ENCODE measurements around the gene CEND1. TPM values are rescaled to one million over a fixed set of nuclear protein-coding genes. Genes with fewer than 3 reads are reported as not detected.

The CEND1 gene
- total RNA-seq, 1 donor from 2014 or later: not detected

GRCh38 chr11:791658-792534, 2.0 kb upstream of the CEND1 start:
- Mint-ChIP-seq H3K9me3 (ENCODE audit: unreplicated experiment) (no peaks in the 10 kb centered on the region), H3K27ac (ENCODE audit: unreplicated experiment) (no peak overlapping the region)

GRCh38 chr11:790721-791564, 1.1 kb upstream of the CEND1 start:
- no peak for TF ChIP-seq CTCF (IDR thresholded peaks at IDR 0.05; ENCODE audit: unreplicated experiment)
- DNase-seq (ENCODE audit: low spot score): no peak
- H3K4me1 Mint-ChIP-seq (ENCODE audit: unreplicated experiment): no peaks in the 10 kb centered on the region
- H3K27ac Mint-ChIP-seq (ENCODE audit: unreplicated experiment): no peak overlapping the region
- no peaks in the 10 kb centered on the region for H3K9me3 Mint-ChIP-seq (ENCODE audit: unreplicated experiment)
- peaks cover 9% of the 10 kb centered on the region for H3K27me3 Mint-ChIP-seq (ENCODE audit: unreplicated experiment)
- no peak overlapping the region for H3K4me3 Mint-ChIP-seq (ENCODE audit: unreplicated experiment)
- no peaks in the 10 kb centered on the region for H3K36me3 Mint-ChIP-seq (ENCODE audit: low read depth, unreplicated experiment)

More at GRCh38 chr11:791658-792534, 2.0 kb upstream of the CEND1 start:
- Mint-ChIP-seq H3K4me3 (ENCODE audit: unreplicated experiment) (no peak overlapping the region), H3K4me1 (ENCODE audit: unreplicated experiment) (no peaks in the 10 kb centered on the region), H3K27me3 (ENCODE audit: unreplicated experiment) (peaks cover 11% of the 10 kb centered on the region), H3K36me3 (ENCODE audit: low read depth, unreplicated experiment) (no peaks in the 10 kb centered on the region)
- no peak for DNase-seq (ENCODE audit: low spot score)
- no peak for TF ChIP-seq CTCF (IDR thresholded peaks at IDR 0.05; ENCODE audit: unreplicated experiment)

- H3K4me3 Mint-ChIP-seq (ENCODE audit: unreplicated experiment): no peak overlapping the region
Observed at GRCh38 chr11:788953-789940, 643 bp downstream of the CEND1 start.

More at GRCh38 chr11:788953-789940, 643 bp downstream of the CEND1 start:
- H3K4me1 Mint-ChIP-seq (ENCODE audit: unreplicated experiment): no peaks in the 10 kb centered on the region
- no peak for TF ChIP-seq CTCF (IDR thresholded peaks at IDR 0.05; ENCODE audit: unreplicated experiment)
- no peak for DNase-seq (ENCODE audit: low spot score)
- no peaks in the 10 kb centered on the region for H3K9me3 Mint-ChIP-seq (ENCODE audit: unreplicated experiment)
- H3K36me3 Mint-ChIP-seq (ENCODE audit: low read depth, unreplicated experiment): no peaks in the 10 kb centered on the region
- H3K27me3 Mint-ChIP-seq (ENCODE audit: unreplicated experiment): peaks cover 14% of the 10 kb centered on the region
- no peak overlapping the region for H3K27ac Mint-ChIP-seq (ENCODE audit: unreplicated experiment)

All from endothelial cell (in vitro differentiated cells).